NCI-H82 (cell line): ENCODE results near the gene CTNNAL1.
"Not testable (repeated sequence)": the region's sequence is repeated elsewhere in the genome, so short reads cannot be mapped to it uniquely, and the experiment has no call there.

Experiments
- DNase-seq: peaks from one replicate; lab custom pipeline; 2025; lab: John Stamatoyannopoulos, UW

The CTNNAL1 gene, protein sequence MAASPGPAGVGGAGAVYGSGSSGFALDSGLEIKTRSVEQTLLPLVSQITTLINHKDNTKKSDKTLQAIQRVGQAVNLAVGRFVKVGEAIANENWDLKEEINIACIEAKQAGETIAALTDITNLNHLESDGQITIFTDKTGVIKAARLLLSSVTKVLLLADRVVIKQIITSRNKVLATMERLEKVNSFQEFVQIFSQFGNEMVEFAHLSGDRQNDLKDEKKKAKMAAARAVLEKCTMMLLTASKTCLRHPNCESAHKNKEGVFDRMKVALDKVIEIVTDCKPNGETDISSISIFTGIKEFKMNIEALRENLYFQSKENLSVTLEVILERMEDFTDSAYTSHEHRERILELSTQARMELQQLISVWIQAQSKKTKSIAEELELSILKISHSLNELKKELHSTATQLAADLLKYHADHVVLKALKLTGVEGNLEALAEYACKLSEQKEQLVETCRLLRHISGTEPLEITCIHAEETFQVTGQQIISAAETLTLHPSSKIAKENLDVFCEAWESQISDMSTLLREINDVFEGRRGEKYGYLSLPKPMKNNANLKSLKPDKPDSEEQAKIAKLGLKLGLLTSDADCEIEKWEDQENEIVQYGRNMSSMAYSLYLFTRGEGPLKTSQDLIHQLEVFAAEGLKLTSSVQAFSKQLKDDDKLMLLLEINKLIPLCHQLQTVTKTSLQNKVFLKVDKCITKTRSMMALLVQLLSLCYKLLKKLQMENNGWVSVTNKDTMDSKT

DNA sequence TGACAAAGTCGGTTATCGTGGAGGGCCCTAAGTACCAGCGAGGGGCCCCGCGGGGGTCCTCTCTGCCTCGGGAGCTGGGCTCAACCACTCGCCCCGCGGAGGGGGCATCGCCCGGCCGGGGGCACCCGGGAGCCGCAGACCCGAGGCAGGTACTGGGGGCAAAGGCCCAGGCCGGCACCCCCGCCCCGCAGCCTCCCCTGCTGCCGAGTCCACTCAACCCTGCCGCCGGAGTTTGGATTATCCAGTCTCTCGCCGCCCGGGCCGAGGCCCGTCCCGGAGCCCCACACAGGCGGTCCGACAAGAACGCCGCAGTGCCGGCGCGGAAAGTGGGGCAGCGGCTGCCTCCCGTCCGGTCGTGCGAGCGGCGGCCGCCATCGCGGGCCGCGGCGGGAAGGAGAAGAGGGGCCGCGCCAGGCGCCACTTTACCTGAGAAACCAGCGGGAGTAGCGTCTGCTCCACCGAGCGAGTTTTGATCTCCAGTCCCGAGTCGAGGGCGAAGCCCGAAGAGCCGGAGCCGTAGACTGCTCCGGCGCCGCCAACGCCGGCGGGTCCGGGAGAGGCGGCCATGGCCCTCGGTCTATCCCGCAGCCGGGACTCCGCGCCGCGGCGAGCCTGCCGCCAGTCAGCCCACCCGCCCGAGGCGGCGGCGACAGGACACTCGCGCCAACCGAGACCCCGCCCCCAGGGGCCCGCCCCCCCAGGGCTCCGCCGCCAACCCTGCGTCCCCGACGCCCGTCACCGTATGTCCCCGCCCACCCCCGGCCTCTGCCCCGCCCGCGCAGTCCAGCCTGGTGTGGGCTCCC lies at the start of gene CTNNAL1:
Gene CTNNAL1, minus strand, starts transcription at position 624 of the 803 bp plus-strand sequence. Its CDS starts 57 bp downstream, at position 567.
- DNase-seq, result no peak

GRCh38 chr9:109062543-109062942 lies 49.2 kb upstream of the CTNNAL1 start:
- no peak for DNase-seq

DNA sequence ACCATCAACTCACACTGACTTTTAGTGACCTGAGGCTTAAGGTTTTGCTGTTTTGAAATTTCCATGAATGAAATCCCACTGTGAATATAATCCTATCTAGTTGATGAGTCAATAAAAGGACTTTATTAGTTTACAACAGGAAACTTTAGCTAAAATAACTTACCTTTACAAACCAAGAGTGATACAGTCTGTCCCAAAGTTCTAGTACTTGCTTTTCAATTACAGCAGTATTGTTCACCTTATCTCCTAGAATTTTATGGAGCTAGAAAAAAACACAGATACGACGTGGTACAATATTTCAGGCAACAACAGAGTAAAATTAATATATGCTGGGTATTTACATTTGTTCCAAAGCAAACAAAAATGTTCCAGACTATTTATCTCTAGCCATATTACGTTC lies 46.9 kb upstream of the CTNNAL1 start:
- no peak for DNase-seq

DNA sequence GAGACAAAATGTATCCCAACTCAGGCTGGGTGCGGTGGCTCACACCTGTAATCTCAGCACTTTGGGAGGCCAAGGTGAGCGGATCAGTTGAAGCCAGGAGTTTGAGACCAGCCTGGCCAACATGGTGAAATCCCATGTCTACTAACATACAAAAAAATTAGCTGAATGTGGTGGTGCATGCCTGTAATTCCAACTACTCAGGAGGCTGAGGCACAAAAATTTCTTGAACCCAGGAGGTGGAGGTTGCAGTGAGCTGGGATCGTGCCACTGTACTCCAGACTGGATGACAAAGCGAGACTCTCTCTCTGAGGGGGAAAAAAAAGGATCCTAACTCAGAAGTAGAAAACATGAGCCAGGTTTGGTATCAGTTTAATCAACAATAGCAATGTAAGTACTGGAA lies 39.8 kb upstream of the CTNNAL1 start:
- DNase-seq, result not testable (repeated sequence)

- no peak for DNase-seq
Observed at GRCh38 chr9:109052416-109052815, 39.1 kb upstream of the CTNNAL1 start.

- DNase-seq, result no peak
Observed at GRCh38 chr9:109051733-109052132, 38.4 kb upstream of the CTNNAL1 start.

GRCh38 chr9:109050444-109050843 lies 37.1 kb upstream of the CTNNAL1 start:
- no peak for DNase-seq

GRCh38 chr9:109048822-109049221 lies 35.5 kb upstream of the CTNNAL1 start:
- DNase-seq, result no peak

- DNase-seq, result no peak
Observed at GRCh38 chr9:109047259-109047658, 34.0 kb upstream of the CTNNAL1 start.

GRCh38 chr9:109046346-109046745 lies 33.0 kb upstream of the CTNNAL1 start:
- no peak for DNase-seq

GRCh38 chr9:109043578-109043977 lies 30.3 kb upstream of the CTNNAL1 start:
- no peak for DNase-seq

DNA sequence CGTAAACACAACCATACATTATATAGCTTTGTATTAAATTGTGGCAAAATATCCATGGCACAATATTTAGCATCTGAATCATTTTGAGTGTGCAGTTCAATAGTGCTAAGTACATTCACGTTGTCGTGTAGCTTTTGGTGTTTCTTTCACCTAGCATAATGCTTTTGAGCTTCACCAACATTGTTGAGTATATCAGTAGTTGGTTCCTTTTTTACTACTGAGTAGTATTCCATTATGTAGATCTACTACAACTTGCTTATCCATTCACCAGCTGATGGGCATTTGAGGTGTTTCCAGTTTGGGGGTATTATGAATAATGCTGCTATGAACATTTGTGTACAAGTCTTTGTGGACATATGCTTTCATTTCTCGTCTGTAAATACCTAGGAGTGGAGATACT lies 27.3 kb upstream of the CTNNAL1 start:
- DNase-seq, result no peak

DNA sequence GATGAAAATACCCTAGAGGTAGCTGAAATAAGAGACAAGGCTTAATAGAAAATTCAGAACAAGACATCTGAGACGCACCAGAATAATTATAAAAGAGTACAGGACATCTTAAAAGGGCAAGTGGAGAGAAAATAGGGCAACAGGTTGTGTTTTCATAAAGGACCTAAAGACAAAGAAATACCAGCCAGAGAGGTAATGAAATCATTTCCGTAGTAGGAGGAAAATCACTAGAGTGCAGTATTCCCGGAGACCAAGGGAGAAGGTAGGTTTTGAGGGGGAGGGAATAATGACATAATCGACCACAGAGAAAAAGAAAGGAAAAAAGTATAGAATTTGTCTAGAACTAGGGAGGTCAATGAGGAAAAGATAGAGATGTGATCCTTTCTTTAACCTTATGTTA lies 26.2 kb upstream of the CTNNAL1 start:
- no peak for DNase-seq

DNA sequence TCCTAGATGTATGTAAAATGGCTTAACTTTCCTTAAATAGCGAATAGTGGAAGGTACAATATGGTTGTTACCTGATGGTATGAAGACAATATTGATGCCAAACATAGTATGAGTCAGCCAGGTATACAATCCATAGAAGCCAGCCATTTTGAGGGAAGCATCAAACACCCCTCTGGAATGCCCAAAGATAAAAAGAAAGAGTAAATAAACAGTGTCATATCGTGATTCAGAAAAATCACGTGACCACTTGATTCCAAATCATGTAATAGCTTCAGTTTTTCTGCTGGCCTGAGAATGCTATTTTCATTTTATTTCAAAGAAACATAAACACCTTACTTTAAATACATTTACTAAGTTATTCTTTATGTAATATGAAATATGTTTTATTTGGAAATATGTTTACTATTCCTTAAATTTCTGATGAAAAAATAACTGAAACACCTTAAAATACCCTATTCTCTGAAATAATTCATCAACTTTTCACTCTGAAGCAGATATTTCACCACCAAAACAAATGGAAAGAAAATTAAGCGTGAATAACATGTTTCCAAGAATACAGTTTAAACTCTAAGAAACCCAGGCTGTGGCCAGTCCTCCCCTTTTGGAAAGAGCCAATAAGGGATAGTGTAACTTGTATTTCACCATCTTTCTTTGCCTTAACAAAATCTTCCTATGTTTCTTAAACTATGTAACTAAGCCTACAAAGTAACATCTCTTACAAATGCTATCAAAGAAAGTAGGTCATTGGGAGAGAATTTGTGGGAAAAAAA lies 24.8 kb upstream of the CTNNAL1 start:
- no peak for DNase-seq

GRCh38 chr9:109036744-109037680 lies 23.7 kb upstream of the CTNNAL1 start:
- DNase-seq, result no peak

- no peak for DNase-seq
Observed at GRCh38 chr9:109035684-109036423, 22.6 kb upstream of the CTNNAL1 start.

DNA sequence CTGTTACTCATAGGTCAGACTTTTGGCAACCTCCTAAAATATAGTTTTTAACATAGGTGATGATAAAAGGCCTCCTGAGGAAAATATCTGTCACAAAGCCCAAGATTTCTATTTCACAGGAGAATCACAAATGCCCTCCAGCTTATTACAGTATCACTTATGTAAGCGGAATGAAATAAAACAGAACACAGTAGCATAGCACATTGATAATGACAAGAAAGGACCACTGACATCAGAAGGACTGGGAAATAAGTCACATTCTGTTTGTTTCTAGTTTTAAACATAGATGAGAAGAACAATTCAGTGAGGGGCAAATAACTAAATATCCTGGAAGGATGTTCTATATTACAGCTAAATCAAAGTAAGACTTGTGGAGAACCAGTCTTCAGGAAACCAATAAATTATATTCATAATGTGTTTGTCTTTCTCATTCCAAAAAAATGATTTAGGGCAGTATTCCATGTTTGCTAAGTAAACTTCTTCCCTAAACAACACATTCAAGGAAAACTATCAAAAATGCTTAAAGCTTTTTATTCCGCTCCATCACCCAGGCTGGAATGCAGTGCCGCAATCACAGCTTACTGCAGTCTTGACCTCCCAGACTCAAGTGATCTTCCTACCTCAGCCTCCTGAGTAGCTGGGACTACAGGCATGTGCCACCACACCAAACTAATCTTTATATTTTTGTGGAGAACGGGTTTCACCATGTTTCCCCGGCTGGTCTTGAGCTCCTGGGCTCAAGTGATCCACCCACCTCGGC lies 20.8 kb upstream of the CTNNAL1 start:
- no peak for DNase-seq

DNA sequence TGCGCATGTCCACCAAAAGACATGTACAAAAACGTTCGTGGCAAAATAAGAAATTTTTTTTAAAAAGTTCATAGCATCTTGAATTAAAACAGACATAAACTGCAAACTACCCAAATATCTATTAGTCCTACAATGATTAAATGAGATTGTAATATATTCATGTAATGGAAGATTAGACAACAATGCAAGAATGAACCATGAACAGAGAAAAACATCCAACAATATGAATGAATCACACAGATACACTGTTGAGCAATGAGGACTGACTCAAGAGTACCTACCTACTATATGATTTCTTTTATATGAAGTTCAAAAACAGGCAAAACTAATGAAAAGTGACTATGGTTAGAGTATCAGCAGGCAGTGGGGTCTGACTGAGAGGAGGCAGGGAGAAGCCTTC lies 17.9 kb upstream of the CTNNAL1 start:
- DNase-seq, result no peak

DNA sequence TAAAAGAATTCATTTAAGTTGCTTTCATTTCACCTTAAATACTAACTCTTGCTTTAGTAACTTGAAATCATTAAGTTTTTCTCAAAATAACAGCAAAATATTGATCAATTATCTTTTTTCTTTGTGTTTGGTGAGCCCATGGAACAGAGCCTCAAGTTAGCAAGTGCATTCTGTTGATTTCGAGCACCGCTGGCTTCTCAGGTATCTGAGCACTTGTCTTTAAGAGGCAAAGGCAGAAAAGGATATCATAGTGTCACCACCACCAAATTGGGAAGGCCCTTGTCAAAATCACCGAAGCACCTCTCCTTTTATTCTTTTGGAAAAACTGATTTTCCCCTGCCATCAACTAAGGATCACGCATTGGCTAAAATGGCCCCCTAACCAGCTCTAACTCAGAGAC lies 17.1 kb upstream of the CTNNAL1 start:
- no peak for DNase-seq
